Neural progenitor cell (in vitro differentiated cells): Measurements from ENCODE around the gene ANO10.
"Not testable (repeated sequence)": the region's sequence is repeated elsewhere in the genome, so short reads cannot be mapped to it uniquely, and the experiment has no call there.

ENCODE experiments used
- EZH2phosphoT487 ChIP-seq: fragments of 200-600 bp; sonication (generic); IDR thresholded peaks from 2 replicates; pipeline ENCODE4 v1.6.1; 2017; ENCODE audit warnings: antibody characterized with exemption
- TF ChIP-seq, protein P1 (sequence below): fragments of 200-600 bp; sonication (generic); IDR thresholded peaks from 2 replicates; pipeline ENCODE4 v1.5.1; 2017; ENCODE audit warnings: antibody characterized with exemption, mild to moderate bottlenecking

DNA sequence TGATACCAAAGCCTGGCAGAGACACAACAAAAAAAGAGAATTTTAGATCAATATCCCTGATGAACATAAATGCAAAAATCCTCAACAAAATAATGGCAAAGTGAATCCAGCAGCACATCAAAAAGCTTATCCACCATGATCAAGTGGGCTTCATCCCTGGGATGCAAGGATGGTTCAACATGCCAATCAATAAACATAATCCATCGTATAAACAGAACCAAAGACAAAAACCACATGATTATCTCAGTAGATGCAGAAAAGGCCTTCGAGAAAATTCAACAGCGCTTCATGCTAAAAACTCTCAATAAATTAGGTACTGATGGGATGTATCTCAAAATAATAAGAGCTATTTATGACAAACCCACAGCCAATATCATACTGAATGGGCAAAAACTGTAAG is 26.5 kb downstream of the ANO10 start:
- TF ChIP-seq, protein P1, sequence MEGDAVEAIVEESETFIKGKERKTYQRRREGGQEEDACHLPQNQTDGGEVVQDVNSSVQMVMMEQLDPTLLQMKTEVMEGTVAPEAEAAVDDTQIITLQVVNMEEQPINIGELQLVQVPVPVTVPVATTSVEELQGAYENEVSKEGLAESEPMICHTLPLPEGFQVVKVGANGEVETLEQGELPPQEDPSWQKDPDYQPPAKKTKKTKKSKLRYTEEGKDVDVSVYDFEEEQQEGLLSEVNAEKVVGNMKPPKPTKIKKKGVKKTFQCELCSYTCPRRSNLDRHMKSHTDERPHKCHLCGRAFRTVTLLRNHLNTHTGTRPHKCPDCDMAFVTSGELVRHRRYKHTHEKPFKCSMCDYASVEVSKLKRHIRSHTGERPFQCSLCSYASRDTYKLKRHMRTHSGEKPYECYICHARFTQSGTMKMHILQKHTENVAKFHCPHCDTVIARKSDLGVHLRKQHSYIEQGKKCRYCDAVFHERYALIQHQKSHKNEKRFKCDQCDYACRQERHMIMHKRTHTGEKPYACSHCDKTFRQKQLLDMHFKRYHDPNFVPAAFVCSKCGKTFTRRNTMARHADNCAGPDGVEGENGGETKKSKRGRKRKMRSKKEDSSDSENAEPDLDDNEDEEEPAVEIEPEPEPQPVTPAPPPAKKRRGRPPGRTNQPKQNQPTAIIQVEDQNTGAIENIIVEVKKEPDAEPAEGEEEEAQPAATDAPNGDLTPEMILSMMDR: not testable (repeated sequence)
- not testable (repeated sequence) for TF ChIP-seq EZH2phosphoT487
